Endodermal cell (in vitro differentiated cells): ENCODE results near the gene ATP1B2. TPM values are rescaled to one million over a fixed set of nuclear protein-coding genes. Genes with fewer than 3 reads are reported as not detected.
A peak's percentile ranks its signal among the peaks of the same experiment; 100 is the strongest.
"Not testable (repeated sequence)": the region's sequence is repeated elsewhere in the genome, so short reads cannot be mapped to it uniquely, and the experiment has no call there.

Experiments used
- DNase-seq: peaks from one replicate; pipeline ENCODE4 v3.0.0-alpha.2; 2017
- H3K27ac ChIP-seq: 2 replicates; pipeline ENCODE4 v1.5.1; 2013; ENCODE audit warnings: mild to moderate bottlenecking, low read depth, low read length, moderate library complexity
- H3K27me3 ChIP-seq: 2 replicates; pipeline ENCODE4 v1.6.1; 2013; ENCODE audit warnings: mild to moderate bottlenecking, low read length, moderate library complexity; ENCODE audit not compliant: insufficient read depth, control insufficient read depth, poor library complexity, severe bottlenecking
- H3K36me3 ChIP-seq: 2 replicates; pipeline ENCODE4 v1.7.0; 2013; ENCODE audit warnings: mild to moderate bottlenecking, low read length, moderate library complexity; ENCODE audit not compliant: control insufficient read depth, insufficient read depth
- H3K4me1 ChIP-seq: one replicate; pipeline ENCODE4 v1.7.0; 2013; ENCODE audit warnings: low read length; ENCODE audit not compliant: control insufficient read depth, insufficient read depth
- H3K4me3 ChIP-seq: 2 replicates; pipeline ENCODE4 v1.5.1; 2013; ENCODE audit warnings: mild to moderate bottlenecking, low read length, moderate library complexity
- H3K9ac ChIP-seq: 2 replicates; pipeline ENCODE4 v1.6.1; 2013; ENCODE audit warnings: mild to moderate bottlenecking, low read length, moderate library complexity; ENCODE audit not compliant: poor library complexity, severe bottlenecking; ENCODE audit errors: extremely low read depth
- H3K9me3 ChIP-seq: 2 replicates; pipeline ENCODE4 v1.6.1; 2013; ENCODE audit warnings: mild to moderate bottlenecking, low read length, moderate library complexity; ENCODE audit not compliant: control insufficient read depth
- H3K27ac Mint-ChIP-seq: 2 replicates; pipeline ENCODE4 v1.8.0; 2020; ENCODE audit warnings: mixed read lengths
- H3K27me3 Mint-ChIP-seq: 2 replicates; pipeline ENCODE4 v1.8.0; 2021; ENCODE audit warnings: mild to moderate bottlenecking, mixed read lengths; ENCODE audit not compliant: insufficient read depth
- H3K36me3 Mint-ChIP-seq: 2 replicates; pipeline ENCODE4 v1.8.0; 2020; ENCODE audit warnings: low read depth, mixed read lengths
- H3K4me1 Mint-ChIP-seq: 2 replicates; pipeline ENCODE4 v1.8.0; 2020; ENCODE audit warnings: mixed read lengths
- H3K4me3 Mint-ChIP-seq: 2 replicates; pipeline ENCODE4 v1.8.0; 2020; ENCODE audit warnings: mild to moderate bottlenecking, moderate library complexity, mixed read lengths
- H3K9me3 Mint-ChIP-seq: 2 replicates; pipeline ENCODE4 v1.8.0; 2020; ENCODE audit warnings: mild to moderate bottlenecking, mixed read lengths
- CTCF ChIP-seq: fragments of 200-600 bp; sonication (generic); conservative IDR thresholded peaks from 2 replicates; pipeline ENCODE4 v1.5.0; 2021; ENCODE audit warnings: antibody characterized with exemption, mild to moderate bottlenecking
- WGBS, 2 experiments: methylation state at CpG; one replicate each; pipeline versions ENCODE4 v1.1.5 to v1.1.7; 2013; ENCODE audit warnings: missing lambda C conversion rate in 2 of 2, mixed read lengths in 1 of 2; ENCODE audit not compliant: insufficient coverage in 1 of 2, insufficient read length in 1 of 2; 5-methylcytosine and 5-hydroxymethylcytosine counted together
- total RNA-seq, 2 donors: library from RNA; stranded (reverse); fragmentation: NEBNext Ultra II Directional in 1 of 2; extraction: Animal tissue kit (Norgen Biotek cat#: 25700) in 1 of 2; gene quantifications; 2 replicates in 1 of 2; 3 replicates in 1 of 2; pipeline ENCODE4 v1.2.1, GENCODE V29; 2021

The ATP1B2 gene
- total RNA-seq, 2 donors from 2014 or later = 6.4 to 7.5 TPM

DNA sequence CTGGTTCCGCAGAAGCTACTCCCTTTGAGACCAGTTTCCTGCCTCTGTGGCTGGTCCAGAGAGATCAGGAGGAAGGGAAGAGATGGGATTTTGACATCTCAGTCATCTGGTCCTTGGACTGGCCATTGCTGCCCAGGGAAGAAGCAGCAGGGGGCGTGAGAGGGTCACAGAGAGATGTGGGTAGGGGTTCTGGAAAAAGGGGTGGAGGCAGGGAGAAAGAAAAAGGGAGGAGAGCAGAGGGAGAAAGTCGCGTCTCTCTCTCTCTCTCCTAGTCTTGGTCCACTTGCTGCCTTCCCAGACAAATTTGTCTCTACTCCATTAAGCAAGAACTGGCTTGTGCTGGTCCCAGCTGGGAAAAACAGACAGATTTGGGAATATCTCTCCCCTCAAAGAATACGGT is 16.3 kb upstream of the ATP1B2 start:
- H3K9me3 Mint-ChIP-seq = no peaks in the 10 kb centered on the region

DNA sequence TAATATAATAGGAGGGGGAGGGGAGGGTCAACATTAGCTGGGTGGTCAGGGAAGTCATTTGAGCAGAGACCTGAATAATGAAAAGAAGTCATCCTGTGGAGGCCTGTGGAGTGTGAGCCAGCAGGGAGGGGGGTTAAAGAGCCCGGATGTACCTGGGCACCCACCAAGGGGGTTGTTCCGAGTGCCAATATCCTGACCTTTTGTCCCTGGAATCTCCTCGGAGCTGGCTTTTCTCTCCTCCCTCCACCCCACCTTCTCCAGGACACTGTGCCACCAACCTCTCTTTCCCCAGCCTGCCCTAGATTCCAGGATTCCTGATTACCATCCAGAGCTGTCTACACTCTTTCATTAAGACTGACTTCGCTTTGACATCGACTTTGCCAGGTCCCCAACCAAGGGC is 14.6 kb upstream of the ATP1B2 start:
- Mint-ChIP-seq H3K27me3 (peaks cover 2% of the 10 kb centered on the region), H3K36me3 (no peaks in the 10 kb centered on the region), H3K4me3 (no peak overlapping the region), H3K27ac (no peak overlapping the region), H3K9me3 (no peaks in the 10 kb centered on the region), H3K4me1 (peaks cover 11% of the 10 kb centered on the region)
- peak; percentile 52 for DNase-seq
- Histone ChIP-seq H3K4me3 (no peak overlapping the region), H3K9me3 (no peaks in the 10 kb centered on the region), H3K36me3 (no peaks in the 10 kb centered on the region), H3K27ac (no peak overlapping the region), H3K4me1 (peaks cover 5% of the 10 kb centered on the region), H3K9ac (no peak overlapping the region), H3K27me3 (no peaks in the 10 kb centered on the region)
- TF ChIP-seq CTCF = no peak
- 80 to 84% methylated on average over 4 to 5 of the region's 5 CpGs for WGBS, 2 experiments

More for the DNA sequence above, 16.3 kb upstream of the ATP1B2 start:
- H3K9ac ChIP-seq = no peak overlapping the region
- H3K36me3 Mint-ChIP-seq = no peaks in the 10 kb centered on the region
- H3K27me3 ChIP-seq = no peaks in the 10 kb centered on the region
- H3K4me3 ChIP-seq = no peak overlapping the region
- peaks cover 5% of the 10 kb centered on the region for H3K4me1 ChIP-seq
- WGBS, 2 experiments = 53 to 67% methylated on average over 2 to 5 of the region's 5 CpGs
- H3K27me3 Mint-ChIP-seq = peaks cover 2% of the 10 kb centered on the region
- H3K27ac ChIP-seq = no peak overlapping the region
- no peak overlapping the region for H3K27ac Mint-ChIP-seq
- H3K4me3 Mint-ChIP-seq = no peak overlapping the region
- peak; percentile 97 for DNase-seq
- H3K36me3 ChIP-seq = no peaks in the 10 kb centered on the region
- TF ChIP-seq CTCF = peak; percentile 78
- H3K9me3 ChIP-seq = no peaks in the 10 kb centered on the region
- peaks cover 11% of the 10 kb centered on the region for H3K4me1 Mint-ChIP-seq

- Mint-ChIP-seq H3K4me3 (no peak overlapping the region), H3K9me3 (no peaks in the 10 kb centered on the region), H3K27me3 (peaks cover 5% of the 10 kb centered on the region), H3K27ac (no peak overlapping the region), H3K36me3 (no peaks in the 10 kb centered on the region), H3K4me1 (peaks cover 9% of the 10 kb centered on the region)
- H3K27me3 ChIP-seq = no peaks in the 10 kb centered on the region
- no peak overlapping the region for H3K4me3 ChIP-seq
- no peak overlapping the region for H3K27ac ChIP-seq
- H3K4me1 ChIP-seq = no peaks in the 10 kb centered on the region
- no peak overlapping the region for H3K9ac ChIP-seq
- no peak for DNase-seq
- WGBS, 2 experiments = 92 to 93% methylated on average over 3 to 26 of the region's 26 CpGs
- no peak for TF ChIP-seq CTCF
- no peaks in the 10 kb centered on the region for H3K36me3 ChIP-seq
- H3K9me3 ChIP-seq = no peaks in the 10 kb centered on the region
These were observed 9.9 kb upstream of the ATP1B2 start for GRCh38 chr17:7640783-7641182.

DNA sequence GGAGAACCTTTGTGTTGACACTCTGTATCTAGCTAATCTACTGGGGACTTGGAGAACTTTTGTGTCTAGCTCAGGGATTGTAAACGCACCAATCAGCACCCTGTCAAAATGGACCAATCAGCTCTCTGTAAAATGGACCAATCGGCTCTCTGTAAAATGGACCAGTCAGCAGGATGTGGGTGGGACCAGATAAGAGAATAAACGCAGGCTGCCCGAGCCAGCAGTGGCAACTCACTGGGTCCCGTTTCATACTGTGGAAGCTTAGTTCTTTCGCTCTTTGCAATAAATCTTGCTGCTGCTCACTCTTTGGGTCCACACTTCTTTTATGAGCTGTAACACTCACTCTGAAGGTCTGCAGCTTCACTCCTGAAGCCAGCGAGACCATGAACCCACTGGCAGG is 9.1 kb upstream of the ATP1B2 start:
- not testable (repeated sequence) for DNase-seq

More for the DNA sequence above, 9.1 kb upstream of the ATP1B2 start:
- H3K4me3 Mint-ChIP-seq, H3K27me3 Mint-ChIP-seq, H3K9ac ChIP-seq, H3K4me1 ChIP-seq, H3K27ac Mint-ChIP-seq, H3K4me3 ChIP-seq, H3K9me3 ChIP-seq, H3K27me3 ChIP-seq, H3K36me3 Mint-ChIP-seq, H3K36me3 ChIP-seq, H3K4me1 Mint-ChIP-seq, H3K27ac ChIP-seq, H3K9me3 Mint-ChIP-seq: not testable (repeated sequence)
- WGBS, 2 experiments = 84 to 85% methylated on average over 6 to 7 of the region's 7 CpGs
